Stimulated activated CD8-positive, alpha-beta memory T cell treated with anti-CD3 and anti-CD28 coated beads, Interleukin-4, amount 100 ng/mL, for 1 hour (primary cell): Measurements from ENCODE around the gene PTPRG.

Source experiments
- DNase-seq, 2 donors: peaks; one replicate each; pipeline ENCODE4 v3.0.0-alpha.2; 2020; ENCODE audit warnings: low read depth in 2 of 2, low spot score in 1 of 2

The PTPRG gene

GRCh38 chr3:61885414-61885813 lies 324.0 kb downstream of the PTPRG start:
- no peak for DNase-seq

- no peak for DNase-seq
These were observed 325.8 kb downstream of the PTPRG start for GRCh38 chr3:61887206-61887605.

- no peak for DNase-seq
These were observed 327.9 kb downstream of the PTPRG start for GRCh38 chr3:61889259-61889658.

GRCh38 chr3:61890167-61890566 lies 328.8 kb downstream of the PTPRG start:
- DNase-seq = no peak

GRCh38 chr3:61890586-61890985 lies 329.2 kb downstream of the PTPRG start:
- DNase-seq = no peak

- no peak for DNase-seq
These were observed 331.5 kb downstream of the PTPRG start for GRCh38 chr3:61892891-61893290.

- DNase-seq = no peak
These were observed 332.6 kb downstream of the PTPRG start for GRCh38 chr3:61893840-61894566.

GRCh38 chr3:61894988-61895935 lies 333.9 kb downstream of the PTPRG start:
- peak in 1 of 2 donors; percentile 31 for DNase-seq

GRCh38 chr3:61896251-61896650 lies 334.9 kb downstream of the PTPRG start:
- DNase-seq = no peak

GRCh38 chr3:61897848-61898247 lies 336.5 kb downstream of the PTPRG start:
- DNase-seq = no peak

- no peak for DNase-seq
These were observed 338.5 kb downstream of the PTPRG start for GRCh38 chr3:61899700-61900462.

- DNase-seq = no peak
These were observed 340.1 kb downstream of the PTPRG start for GRCh38 chr3:61901496-61901895.

GRCh38 chr3:61901986-61902385 lies 340.6 kb downstream of the PTPRG start:
- DNase-seq = no peak

- no peak for DNase-seq
These were observed 341.7 kb downstream of the PTPRG start for GRCh38 chr3:61903074-61903473.

- no peak for DNase-seq
These were observed 342.7 kb downstream of the PTPRG start for GRCh38 chr3:61903931-61904657.

GRCh38 chr3:61907210-61907795 lies 345.9 kb downstream of the PTPRG start:
- no peak for DNase-seq

- no peak for DNase-seq
These were observed 347.0 kb downstream of the PTPRG start for GRCh38 chr3:61908382-61908781.

- no peak for DNase-seq
These were observed 349.4 kb downstream of the PTPRG start for GRCh38 chr3:61910732-61911131.

GRCh38 chr3:61912158-61912557 lies 350.8 kb downstream of the PTPRG start:
- no peak for DNase-seq

GRCh38 chr3:61913701-61914100 lies 352.3 kb downstream of the PTPRG start:
- DNase-seq = no peak
